ENCODE measurements around the gene CENPF. TPM values are rescaled to one million over a fixed set of nuclear protein-coding genes. Genes with fewer than 3 reads are reported as not detected.
"Not testable (repeated sequence)": the region's sequence is repeated elsewhere in the genome, so short reads cannot be mapped to it uniquely, and the experiment has no call there.

CENPF gene
- polyA plus RNA-seq, 2 donors, result 7.0 to 15.9 TPM

- H3K27me3 ChIP-seq (ENCODE audit: control insufficient read depth in 1 of 2, insufficient read depth in 2 of 2, low read length in 2 of 2), result no peaks in the 10 kb centered on the region
- H3K27ac ChIP-seq (ENCODE audit: low read depth in 2 of 2, low read length in 1 of 2), result no peak overlapping the region
- no peaks in the 10 kb centered on the region for H3K4me1 ChIP-seq (ENCODE audit: control insufficient read depth in 2 of 2, insufficient read depth in 2 of 2, low read length in 1 of 2)
- WGBS, 2 donors, result 91 to 93% methylated on average over 4 of the region's 4 CpGs
- no peak overlapping the region for H3K4me3 ChIP-seq (ENCODE audit: low read depth in 1 of 2, low read length in 2 of 2)
- no peaks in the 10 kb centered on the region for H3K9me3 ChIP-seq (ENCODE audit: control insufficient read depth in 2 of 2, insufficient read depth in 1 of 2, low read depth in 1 of 2, low read length in 1 of 2)
- no peaks in the 10 kb centered on the region for H3K36me3 ChIP-seq (ENCODE audit: control insufficient read depth in 2 of 2, insufficient read depth in 2 of 2, low read length in 1 of 2)
Observed at GRCh38 chr1:214665606-214666110, 62.7 kb downstream of the CENPF start.

GRCh38 chr1:214666674-214667073, 63.7 kb downstream of the CENPF start:
- no peak overlapping the region for H3K4me3 ChIP-seq (ENCODE audit: low read depth in 1 of 2, low read length in 2 of 2)
- no peaks in the 10 kb centered on the region for H3K4me1 ChIP-seq (ENCODE audit: control insufficient read depth in 2 of 2, insufficient read depth in 2 of 2, low read length in 1 of 2)
- no peak overlapping the region for H3K27ac ChIP-seq (ENCODE audit: low read depth in 2 of 2, low read length in 1 of 2)
- no peaks in the 10 kb centered on the region for H3K9me3 ChIP-seq (ENCODE audit: control insufficient read depth in 2 of 2, insufficient read depth in 1 of 2, low read depth in 1 of 2, low read length in 1 of 2)
- WGBS, 2 donors, result 95 to 96% methylated on average over 2 of the region's 2 CpGs
- H3K27me3 ChIP-seq (ENCODE audit: control insufficient read depth in 1 of 2, insufficient read depth in 2 of 2, low read length in 2 of 2), result no peaks in the 10 kb centered on the region
- no peaks in the 10 kb centered on the region for H3K36me3 ChIP-seq (ENCODE audit: control insufficient read depth in 2 of 2, insufficient read depth in 2 of 2, low read length in 1 of 2)

- Histone ChIP-seq H3K27ac (ENCODE audit: low read depth in 2 of 2, low read length in 1 of 2) (no peak overlapping the region), H3K27me3 (ENCODE audit: control insufficient read depth in 1 of 2, insufficient read depth in 2 of 2, low read length in 2 of 2) (no peaks in the 10 kb centered on the region), H3K36me3 (ENCODE audit: control insufficient read depth in 2 of 2, insufficient read depth in 2 of 2, low read length in 1 of 2) (no peaks in the 10 kb centered on the region), H3K4me3 (ENCODE audit: low read depth in 1 of 2, low read length in 2 of 2) (no peak overlapping the region), H3K4me1 (ENCODE audit: control insufficient read depth in 2 of 2, insufficient read depth in 2 of 2, low read length in 1 of 2) (no peaks in the 10 kb centered on the region), H3K9me3 (ENCODE audit: control insufficient read depth in 2 of 2, insufficient read depth in 1 of 2, low read depth in 1 of 2, low read length in 1 of 2) (no peaks in the 10 kb centered on the region)
- WGBS, 2 donors, result 37 to 62% methylated on average over 2 of the region's 2 CpGs
Observed at GRCh38 chr1:214670098-214670497, 67.1 kb downstream of the CENPF start.

GRCh38 chr1:214673029-214673428, 70.0 kb downstream of the CENPF start:
- H3K36me3 ChIP-seq (ENCODE audit: control insufficient read depth in 2 of 2, insufficient read depth in 2 of 2, low read length in 1 of 2); H3K4me1 ChIP-seq (ENCODE audit: control insufficient read depth in 2 of 2, insufficient read depth in 2 of 2, low read length in 1 of 2); H3K27ac ChIP-seq (ENCODE audit: low read depth in 2 of 2, low read length in 1 of 2); H3K27me3 ChIP-seq (ENCODE audit: control insufficient read depth in 1 of 2, insufficient read depth in 2 of 2, low read length in 2 of 2); H3K9me3 ChIP-seq (ENCODE audit: control insufficient read depth in 2 of 2, insufficient read depth in 1 of 2, low read depth in 1 of 2, low read length in 1 of 2); H3K4me3 ChIP-seq (ENCODE audit: low read depth in 1 of 2, low read length in 2 of 2): not testable (repeated sequence)
- WGBS, 2 donors, result 89 to 93% methylated on average over 26 to 29 of the region's 29 CpGs

GRCh38 chr1:214673576-214673975, 70.6 kb downstream of the CENPF start:
- H3K27me3 ChIP-seq (ENCODE audit: control insufficient read depth in 1 of 2, insufficient read depth in 2 of 2, low read length in 2 of 2), result no peaks in the 10 kb centered on the region
- no peaks in the 10 kb centered on the region for H3K4me1 ChIP-seq (ENCODE audit: control insufficient read depth in 2 of 2, insufficient read depth in 2 of 2, low read length in 1 of 2)
- H3K27ac ChIP-seq (ENCODE audit: low read depth in 2 of 2, low read length in 1 of 2), result no peak overlapping the region
- no peaks in the 10 kb centered on the region for H3K9me3 ChIP-seq (ENCODE audit: control insufficient read depth in 2 of 2, insufficient read depth in 1 of 2, low read depth in 1 of 2, low read length in 1 of 2)
- H3K36me3 ChIP-seq (ENCODE audit: control insufficient read depth in 2 of 2, insufficient read depth in 2 of 2, low read length in 1 of 2), result no peaks in the 10 kb centered on the region
- 89 to 93% methylated on average over 8 of the region's 8 CpGs for WGBS, 2 donors
- no peak overlapping the region for H3K4me3 ChIP-seq (ENCODE audit: low read depth in 1 of 2, low read length in 2 of 2)

GRCh38 chr1:214675524-214675923, 72.5 kb downstream of the CENPF start:
- not testable (repeated sequence) for H3K27ac ChIP-seq (ENCODE audit: low read depth in 2 of 2, low read length in 1 of 2); H3K4me1 ChIP-seq (ENCODE audit: control insufficient read depth in 2 of 2, insufficient read depth in 2 of 2, low read length in 1 of 2); H3K36me3 ChIP-seq (ENCODE audit: control insufficient read depth in 2 of 2, insufficient read depth in 2 of 2, low read length in 1 of 2); H3K9me3 ChIP-seq (ENCODE audit: control insufficient read depth in 2 of 2, insufficient read depth in 1 of 2, low read depth in 1 of 2, low read length in 1 of 2); H3K27me3 ChIP-seq (ENCODE audit: control insufficient read depth in 1 of 2, insufficient read depth in 2 of 2, low read length in 2 of 2); H3K4me3 ChIP-seq (ENCODE audit: low read depth in 1 of 2, low read length in 2 of 2)
- WGBS, 2 donors, result 58 to 71% methylated on average over 1 of the region's 1 CpG

GRCh38 chr1:214676747-214677146, 73.8 kb downstream of the CENPF start:
- Histone ChIP-seq H3K9me3 (ENCODE audit: control insufficient read depth in 2 of 2, insufficient read depth in 1 of 2, low read depth in 1 of 2, low read length in 1 of 2) (no peaks in the 10 kb centered on the region), H3K4me1 (ENCODE audit: control insufficient read depth in 2 of 2, insufficient read depth in 2 of 2, low read length in 1 of 2) (no peaks in the 10 kb centered on the region), H3K36me3 (ENCODE audit: control insufficient read depth in 2 of 2, insufficient read depth in 2 of 2, low read length in 1 of 2) (no peaks in the 10 kb centered on the region), H3K27me3 (ENCODE audit: control insufficient read depth in 1 of 2, insufficient read depth in 2 of 2, low read length in 2 of 2) (no peaks in the 10 kb centered on the region), H3K27ac (ENCODE audit: low read depth in 2 of 2, low read length in 1 of 2) (no peak overlapping the region), H3K4me3 (ENCODE audit: low read depth in 1 of 2, low read length in 2 of 2) (no peak overlapping the region)
- 83 to 84% methylated on average over 4 of the region's 4 CpGs for WGBS, 2 donors

GRCh38 chr1:214677945-214678344, 75.0 kb downstream of the CENPF start:
- H3K36me3 ChIP-seq (ENCODE audit: control insufficient read depth in 2 of 2, insufficient read depth in 2 of 2, low read length in 1 of 2), result no peaks in the 10 kb centered on the region
- WGBS, 2 donors, result 83 to 87% methylated on average over 2 of the region's 2 CpGs
- no peaks in the 10 kb centered on the region for H3K27me3 ChIP-seq (ENCODE audit: control insufficient read depth in 1 of 2, insufficient read depth in 2 of 2, low read length in 2 of 2)
- no peaks in the 10 kb centered on the region for H3K4me1 ChIP-seq (ENCODE audit: control insufficient read depth in 2 of 2, insufficient read depth in 2 of 2, low read length in 1 of 2)
- H3K4me3 ChIP-seq (ENCODE audit: low read depth in 1 of 2, low read length in 2 of 2), result no peak overlapping the region
- H3K27ac ChIP-seq (ENCODE audit: low read depth in 2 of 2, low read length in 1 of 2), result no peak overlapping the region
- H3K9me3 ChIP-seq (ENCODE audit: control insufficient read depth in 2 of 2, insufficient read depth in 1 of 2, low read depth in 1 of 2, low read length in 1 of 2), result no peaks in the 10 kb centered on the region

- H3K27me3 ChIP-seq (ENCODE audit: control insufficient read depth in 1 of 2, insufficient read depth in 2 of 2, low read length in 2 of 2), result no peaks in the 10 kb centered on the region
- H3K4me1 ChIP-seq (ENCODE audit: control insufficient read depth in 2 of 2, insufficient read depth in 2 of 2, low read length in 1 of 2), result no peaks in the 10 kb centered on the region
- H3K4me3 ChIP-seq (ENCODE audit: low read depth in 1 of 2, low read length in 2 of 2), result no peak overlapping the region
- WGBS, 2 donors, result 66 to 76% methylated on average over 2 of the region's 2 CpGs
- H3K27ac ChIP-seq (ENCODE audit: low read depth in 2 of 2, low read length in 1 of 2), result no peak overlapping the region
- H3K36me3 ChIP-seq (ENCODE audit: control insufficient read depth in 2 of 2, insufficient read depth in 2 of 2, low read length in 1 of 2), result no peaks in the 10 kb centered on the region
- H3K9me3 ChIP-seq (ENCODE audit: control insufficient read depth in 2 of 2, insufficient read depth in 1 of 2, low read depth in 1 of 2, low read length in 1 of 2), result no peaks in the 10 kb centered on the region
Observed at GRCh38 chr1:214678386-214678785, 75.4 kb downstream of the CENPF start.

- Histone ChIP-seq H3K27ac (ENCODE audit: low read depth in 2 of 2, low read length in 1 of 2) (no peak overlapping the region), H3K36me3 (ENCODE audit: control insufficient read depth in 2 of 2, insufficient read depth in 2 of 2, low read length in 1 of 2) (no peaks in the 10 kb centered on the region), H3K27me3 (ENCODE audit: control insufficient read depth in 1 of 2, insufficient read depth in 2 of 2, low read length in 2 of 2) (no peaks in the 10 kb centered on the region), H3K4me3 (ENCODE audit: low read depth in 1 of 2, low read length in 2 of 2) (no peak overlapping the region), H3K4me1 (ENCODE audit: control insufficient read depth in 2 of 2, insufficient read depth in 2 of 2, low read length in 1 of 2) (no peaks in the 10 kb centered on the region), H3K9me3 (ENCODE audit: control insufficient read depth in 2 of 2, insufficient read depth in 1 of 2, low read depth in 1 of 2, low read length in 1 of 2) (no peaks in the 10 kb centered on the region)
- 76 to 85% methylated on average over 3 of the region's 3 CpGs for WGBS, 2 donors
Observed at GRCh38 chr1:214683621-214684020, 80.6 kb downstream of the CENPF start.
